HG02759 (cell line): Measurements from ENCODE around the gene COL16A1.

ENCODE experiments used
- ATAC-seq: cut with Tn5 transposase; IDR thresholded peaks from one replicate; pipeline ENCODE4 v1.9.1; 2021; ENCODE audit warnings: mild to moderate bottlenecking, moderate library complexity; ENCODE audit not compliant: unreplicated experiment

COL16A1 gene

GRCh38 chr1:31689854-31690253 is 14.0 kb downstream of the COL16A1 start:
- no peak for ATAC-seq

DNA sequence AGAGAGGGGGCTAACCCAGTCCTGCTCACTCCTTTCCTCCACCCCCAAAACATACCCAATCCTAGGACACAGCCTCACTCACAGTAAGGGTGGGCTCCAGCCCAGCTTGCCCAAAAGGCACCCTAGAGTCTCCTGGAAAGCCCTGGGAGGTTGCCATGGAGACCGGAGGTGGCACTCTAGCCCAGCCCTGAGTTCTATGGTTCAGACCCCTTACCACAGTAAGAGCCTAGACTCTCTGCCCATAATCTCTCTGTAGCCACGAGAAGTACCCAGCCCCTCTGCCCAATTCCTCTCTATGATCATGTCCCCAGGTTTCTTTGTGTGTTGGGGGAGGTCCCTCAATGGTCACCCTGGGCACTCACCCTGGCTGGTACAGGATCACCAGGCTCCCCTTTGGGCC is 14.4 kb downstream of the COL16A1 start:
- ATAC-seq = no peak

GRCh38 chr1:31688233-31688918 is 15.4 kb downstream of the COL16A1 start:
- no peak for ATAC-seq

GRCh38 chr1:31687601-31688000 is 16.2 kb downstream of the COL16A1 start:
- ATAC-seq = no peak

GRCh38 chr1:31685795-31686194 is 18.0 kb downstream of the COL16A1 start:
- ATAC-seq = no peak

GRCh38 chr1:31683997-31684396 is 19.8 kb downstream of the COL16A1 start:
- no peak for ATAC-seq

DNA sequence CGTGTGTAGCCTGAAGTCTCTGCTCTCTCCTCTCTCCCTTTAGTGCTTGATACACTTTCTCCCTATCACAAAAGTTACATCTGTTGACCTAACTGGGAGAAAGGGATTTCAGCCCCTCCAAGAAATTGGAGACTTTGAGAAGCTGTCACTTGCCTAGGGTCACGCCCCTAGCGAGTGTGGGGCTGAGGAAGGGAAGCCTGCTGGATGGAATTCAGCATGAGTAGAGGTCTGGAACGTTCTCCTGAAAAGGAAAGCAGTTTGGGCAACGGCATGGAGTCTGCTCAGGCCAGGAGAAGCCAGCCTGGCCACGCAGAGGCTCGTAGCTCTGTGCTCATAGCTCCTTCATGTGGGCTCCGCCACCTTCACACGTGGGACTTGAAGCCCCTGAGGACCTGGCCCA is 22.4 kb downstream of the COL16A1 start:
- ATAC-seq = no peak

DNA sequence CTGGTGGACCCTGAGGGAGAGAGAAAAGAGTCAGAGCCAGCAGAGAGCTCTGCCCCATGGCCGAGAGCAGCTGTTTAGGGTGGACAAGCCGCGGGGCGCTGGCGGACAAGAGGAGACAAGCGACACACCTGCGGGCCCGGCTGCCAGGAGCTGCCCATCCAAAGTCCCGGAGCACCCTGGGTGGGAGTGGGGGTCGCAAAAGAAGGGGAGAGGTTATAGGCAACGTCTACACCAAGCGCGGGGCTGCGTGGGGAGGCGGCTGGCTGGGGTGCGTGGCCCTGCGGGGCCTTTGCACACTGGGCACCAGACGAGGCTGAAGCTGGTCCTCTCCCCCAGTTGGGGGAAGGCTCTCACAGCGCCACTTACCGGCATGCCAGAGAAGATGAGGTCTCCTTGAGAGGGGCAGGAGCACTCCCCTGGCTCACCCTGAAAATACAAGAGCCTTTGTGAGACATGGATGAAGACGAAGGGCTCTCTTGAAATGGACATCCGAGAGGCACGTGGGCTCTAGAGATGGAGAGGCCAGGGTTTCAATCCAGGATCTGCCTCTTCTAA is 24.1 kb downstream of the COL16A1 start:
- no peak for ATAC-seq

DNA sequence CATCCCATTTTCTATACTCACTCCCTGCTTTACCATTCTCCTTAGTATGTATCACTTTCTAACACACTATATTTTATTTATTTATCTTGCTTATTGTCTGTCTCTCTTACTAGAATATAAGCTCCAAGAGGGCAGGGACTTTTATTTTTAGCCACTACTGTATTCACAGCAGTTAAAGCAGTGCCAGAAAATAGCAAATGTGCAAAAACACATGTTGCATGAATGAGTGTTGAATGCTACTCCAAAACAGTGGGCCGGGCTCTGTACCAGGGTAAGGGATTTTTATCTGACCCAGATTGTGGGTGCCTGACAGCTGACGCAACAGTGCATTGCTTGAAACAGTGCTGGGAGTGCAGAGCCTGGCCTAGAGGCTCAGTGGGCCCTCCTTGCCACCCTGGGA is 24.7 kb downstream of the COL16A1 start:
- ATAC-seq = no peak

DNA sequence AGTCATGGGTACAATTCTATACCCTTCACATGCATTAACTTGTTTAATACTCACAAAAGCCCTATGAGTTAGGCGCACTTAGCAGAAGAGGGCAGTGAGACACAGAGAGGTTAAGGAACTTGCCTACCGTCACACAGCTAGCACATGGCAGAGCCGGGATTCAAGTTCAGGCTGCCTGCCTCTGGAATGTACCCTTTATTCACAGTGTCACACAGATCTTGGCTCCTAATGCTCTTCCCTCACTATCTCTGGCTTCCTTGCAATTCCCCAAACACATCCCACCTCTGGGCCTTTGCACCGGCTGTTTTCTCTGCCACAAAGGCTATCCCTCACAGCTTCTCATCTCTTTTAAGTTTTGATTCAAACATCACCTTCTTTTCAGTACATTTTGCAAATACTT is 25.1 kb downstream of the COL16A1 start:
- ATAC-seq = no peak

- ATAC-seq = no peak
Observed at GRCh38 chr1:31677949-31678348, 25.9 kb downstream of the COL16A1 start.

DNA sequence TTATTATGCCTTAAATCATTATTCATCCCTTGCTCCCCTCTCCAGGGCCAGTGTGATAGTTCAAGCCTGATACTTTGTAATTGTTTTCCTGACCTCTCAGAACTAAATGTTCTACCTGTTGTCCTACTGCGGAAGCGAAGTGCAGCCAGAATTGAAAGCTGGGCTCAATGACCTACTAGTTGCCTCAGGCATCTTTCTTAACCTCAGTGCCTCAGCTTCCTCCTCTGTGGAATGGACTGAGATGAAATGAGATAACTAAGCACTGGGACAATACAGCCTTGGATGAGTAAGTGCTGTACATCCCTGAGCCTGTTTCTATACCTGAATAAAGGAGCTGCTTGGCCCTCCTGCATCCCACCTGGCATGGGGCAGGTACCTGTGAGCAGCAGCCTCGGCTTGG is 26.4 kb downstream of the COL16A1 start:
- ATAC-seq = no peak

DNA sequence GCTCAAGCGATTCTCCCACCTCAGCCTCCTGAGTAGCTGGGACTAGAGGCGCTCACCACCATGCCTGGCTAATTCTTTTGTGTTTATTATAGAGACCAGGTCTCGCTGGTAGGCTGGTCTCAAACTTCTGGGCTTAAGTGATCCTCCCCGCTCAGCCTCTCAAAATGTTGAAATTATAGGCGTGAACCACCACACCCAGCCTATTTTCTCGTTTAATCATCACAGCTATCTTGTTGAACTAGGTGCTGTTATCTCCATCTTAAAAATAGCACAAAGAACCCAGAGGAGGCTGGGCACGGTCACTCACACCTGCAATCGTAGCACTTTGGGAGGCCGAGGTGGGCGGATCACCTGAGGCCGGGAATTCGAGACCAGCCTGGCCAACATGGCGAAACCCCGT is 28.1 kb downstream of the COL16A1 start:
- ATAC-seq = no peak

- ATAC-seq = no peak
Observed at GRCh38 chr1:31675161-31675560, 28.7 kb downstream of the COL16A1 start.

DNA sequence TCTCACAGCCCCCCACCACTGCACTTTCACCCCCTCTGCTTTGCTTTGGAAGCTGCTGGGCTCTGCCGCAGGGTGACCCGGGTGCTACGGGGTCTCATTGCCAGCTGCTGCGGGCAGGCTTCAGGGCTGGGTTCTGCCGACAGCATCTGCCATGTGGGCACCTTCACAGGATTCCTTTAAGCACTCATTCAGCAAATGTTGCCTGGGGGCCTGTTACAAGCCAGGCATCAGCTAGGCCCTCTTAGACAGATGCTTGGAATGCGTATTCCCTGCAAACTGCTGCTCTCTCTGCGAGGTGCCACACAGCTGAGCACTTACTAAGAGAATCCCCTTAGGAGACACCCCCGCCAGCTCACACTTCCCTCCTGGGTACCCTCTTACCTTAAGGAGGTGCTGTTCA is 29.2 kb downstream of the COL16A1 start:
- no peak for ATAC-seq

- no peak for ATAC-seq
Observed at GRCh38 chr1:31673433-31673832, 30.4 kb downstream of the COL16A1 start.

DNA sequence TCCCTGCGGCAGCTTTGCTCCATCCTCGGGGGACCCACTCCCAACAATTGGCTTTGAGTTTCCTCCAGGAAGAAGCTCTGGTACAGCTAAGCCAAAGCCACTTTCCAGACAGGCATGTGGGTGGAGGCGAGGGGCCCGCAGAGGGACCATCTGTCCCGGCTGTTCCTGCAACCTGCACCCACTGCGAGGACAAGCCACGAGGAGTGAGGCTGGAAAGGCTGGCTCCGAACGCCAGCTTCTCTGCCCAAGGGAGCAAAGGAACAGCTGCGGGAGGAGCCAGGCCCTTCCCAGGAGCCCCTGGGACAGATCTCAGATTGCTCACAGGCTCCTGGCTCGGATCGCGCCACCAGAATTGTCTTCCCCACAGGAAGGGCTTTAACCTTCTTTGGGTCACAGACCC is 30.8 kb downstream of the COL16A1 start:
- ATAC-seq = no peak

DNA sequence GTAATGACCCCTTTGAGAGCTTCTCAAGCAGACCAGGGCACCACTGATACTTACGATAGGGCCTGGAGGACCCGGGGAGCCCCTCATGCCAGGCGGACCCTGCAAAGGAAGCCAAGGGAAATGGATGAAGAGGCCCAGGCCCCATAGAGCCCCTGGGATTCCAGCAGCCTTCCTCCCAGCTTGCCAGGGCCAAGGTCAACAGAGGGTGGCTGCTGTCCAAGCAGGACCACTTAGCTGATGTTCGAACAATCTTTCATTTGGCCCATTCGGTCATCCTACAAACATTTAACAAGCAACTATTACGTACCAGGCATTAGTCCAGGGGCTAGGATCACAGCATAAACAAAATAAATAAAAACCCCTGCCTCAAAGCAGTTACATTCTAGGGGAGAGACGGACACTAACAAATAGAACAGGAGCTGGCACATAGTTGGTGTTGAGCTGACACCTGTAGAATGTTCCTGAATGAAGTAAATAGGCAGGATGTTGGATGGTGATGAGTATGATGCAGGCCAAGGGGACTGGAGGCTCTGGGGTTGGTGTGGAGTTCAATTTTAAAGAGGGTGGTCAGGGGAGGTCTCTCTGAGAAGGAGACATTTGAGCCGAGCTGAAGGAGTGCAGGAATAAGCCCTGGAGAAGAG is 32.1 kb downstream of the COL16A1 start:
- ATAC-seq = no peak

DNA sequence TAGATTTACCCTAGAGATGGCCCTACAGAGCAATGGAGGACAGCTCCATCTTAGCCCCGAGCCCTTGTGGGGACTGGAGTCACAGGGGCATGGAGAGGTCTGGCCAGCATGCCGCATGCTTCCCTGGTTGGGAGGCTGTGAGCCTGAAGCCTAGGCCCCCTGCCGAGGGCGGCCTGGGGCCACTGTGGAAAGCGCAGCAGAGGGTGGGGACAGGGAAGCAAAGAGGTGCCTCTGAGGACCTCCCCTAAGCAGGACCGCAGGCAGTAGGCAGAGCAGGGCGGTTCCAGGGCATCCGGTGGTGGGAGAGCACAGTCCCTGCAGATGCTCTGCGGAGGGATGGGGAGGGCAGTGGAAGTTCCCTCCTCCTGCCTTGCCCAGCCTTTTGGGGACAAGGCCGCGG is 32.7 kb downstream of the COL16A1 start:
- no peak for ATAC-seq

DNA sequence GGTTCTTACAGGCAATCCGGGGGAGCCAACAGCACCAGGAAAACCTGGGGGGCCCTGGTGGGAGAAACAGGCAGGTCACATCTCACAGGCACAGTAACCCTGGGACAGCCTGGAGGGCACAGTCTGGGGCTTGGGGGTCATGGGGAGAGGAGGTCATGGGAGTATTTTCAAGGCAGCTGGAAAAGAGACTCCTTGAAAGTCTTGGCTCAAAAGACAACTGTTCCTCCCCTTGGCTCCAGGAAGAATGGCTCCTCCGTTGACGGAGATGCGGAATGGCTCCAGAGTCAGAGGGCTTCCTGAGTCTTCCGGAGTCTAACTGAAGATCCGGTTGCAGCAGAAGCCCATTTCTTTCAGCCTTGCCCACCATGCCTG is 33.2 kb downstream of the COL16A1 start:
- no peak for ATAC-seq

DNA sequence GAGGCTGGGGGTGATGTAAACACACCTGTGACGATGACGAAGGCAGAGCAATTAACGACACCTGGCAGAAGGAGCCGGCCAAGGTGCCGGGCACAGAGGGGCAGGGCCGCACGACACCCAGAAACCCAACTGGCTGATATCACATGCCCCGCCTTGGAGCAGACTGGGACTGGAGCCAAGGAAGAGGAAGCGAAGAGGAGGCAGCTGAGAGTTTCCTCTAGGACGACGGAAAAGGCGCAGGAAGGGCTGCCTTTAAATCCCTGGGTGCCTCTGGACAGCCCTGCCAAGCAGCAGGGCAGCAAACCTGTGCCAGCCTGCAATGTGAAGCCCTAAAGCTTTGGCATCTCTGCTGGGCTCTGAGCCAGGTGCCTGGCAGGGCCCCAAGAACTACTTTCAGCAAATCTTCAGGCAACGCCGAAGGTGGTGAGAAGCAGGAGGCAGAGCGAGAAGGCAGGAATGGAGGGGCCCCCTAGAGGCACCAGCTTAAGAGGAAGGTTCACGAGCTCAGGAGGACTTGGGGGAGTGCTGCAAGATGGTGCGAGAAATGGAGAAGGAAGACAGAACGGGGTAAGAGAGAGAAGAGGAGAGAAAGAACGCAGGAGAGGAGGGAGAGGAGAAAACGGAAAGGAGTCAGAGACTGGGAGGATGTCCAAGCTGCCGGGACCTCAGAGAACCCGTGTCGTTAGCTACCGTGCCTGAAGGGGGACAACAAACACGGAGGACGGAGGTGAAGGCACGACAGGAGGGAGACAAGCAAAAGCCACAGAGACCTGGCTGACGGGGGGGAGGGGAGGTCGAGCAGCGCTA is 33.8 kb downstream of the COL16A1 start:
- ATAC-seq = no peak

GRCh38 chr1:31669433-31669785 is 34.4 kb downstream of the COL16A1 start:
- no peak for ATAC-seq
